NCI-H510A treated with DMSO at 0.1 percent for 48 hours (cell line): ENCODE results near the gene DZIP1L.

ENCODE experiments used
- DNase-seq: peaks from one replicate; lab custom pipeline; 2025; lab: John Stamatoyannopoulos, UW

DZIP1L gene

DNA sequence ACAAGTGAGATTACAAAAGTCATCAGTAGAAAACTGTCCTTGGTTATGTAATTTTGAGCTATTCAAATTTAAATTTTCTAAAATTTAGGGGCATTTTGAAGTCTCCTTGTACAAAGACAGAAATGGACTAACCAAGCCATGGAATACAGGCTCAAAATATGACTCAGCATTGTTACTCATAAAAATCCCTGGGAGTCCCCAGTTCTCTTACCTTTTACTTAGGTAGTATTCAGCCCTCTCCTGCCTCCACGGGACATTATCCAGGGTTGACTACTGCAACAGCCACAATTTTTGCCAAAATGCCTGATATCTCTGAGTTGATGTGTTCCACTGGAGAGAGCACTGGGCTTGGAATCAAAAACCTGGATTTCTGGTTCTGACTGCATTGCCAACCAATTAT is 80.5 kb downstream of the DZIP1L start:
- DNase-seq, result no peak

DNA sequence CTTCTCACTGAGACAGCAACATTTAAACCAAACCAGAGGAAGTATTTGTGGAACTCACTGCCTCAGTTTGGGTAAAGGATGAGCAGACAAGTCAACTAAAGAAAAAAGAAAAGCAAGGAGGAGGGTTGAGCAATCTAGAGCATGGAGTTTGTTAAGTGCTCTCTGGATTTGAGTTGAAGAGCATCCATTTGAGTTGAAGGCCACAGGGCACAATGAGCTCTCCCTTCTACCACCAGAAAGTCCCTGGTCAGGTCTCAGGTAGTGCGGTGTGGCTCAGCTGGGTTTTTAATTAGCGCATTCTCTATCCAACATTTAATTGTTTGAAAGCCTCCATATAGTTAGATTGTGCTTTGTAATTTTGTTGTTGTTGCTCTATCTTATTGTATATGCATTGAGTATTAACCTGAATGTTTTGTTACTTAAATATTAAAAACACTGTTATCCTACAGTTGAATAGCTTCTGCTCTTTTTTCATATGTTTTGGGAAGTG is 82.2 kb downstream of the DZIP1L start:
- no peak for DNase-seq

DNA sequence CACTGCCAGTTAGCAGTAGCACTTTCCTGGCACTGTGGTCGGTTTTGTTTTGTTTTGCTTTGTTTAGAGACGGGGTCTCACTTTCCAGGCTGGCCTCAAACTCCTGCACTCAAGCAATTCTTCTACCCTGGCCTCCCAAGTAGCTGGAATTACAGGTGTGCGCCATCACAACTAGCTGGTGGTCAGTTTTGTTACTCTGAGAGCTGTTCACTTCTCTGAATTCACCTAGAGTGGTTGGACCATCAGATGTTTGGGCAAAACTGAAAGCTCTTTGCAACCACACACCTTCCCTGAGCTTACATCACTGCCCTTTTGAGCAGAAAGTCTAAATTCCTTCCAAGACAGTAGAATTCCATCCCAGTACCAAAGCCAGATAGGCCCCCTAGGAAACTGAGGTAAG is 82.8 kb downstream of the DZIP1L start:
- no peak for DNase-seq

DNA sequence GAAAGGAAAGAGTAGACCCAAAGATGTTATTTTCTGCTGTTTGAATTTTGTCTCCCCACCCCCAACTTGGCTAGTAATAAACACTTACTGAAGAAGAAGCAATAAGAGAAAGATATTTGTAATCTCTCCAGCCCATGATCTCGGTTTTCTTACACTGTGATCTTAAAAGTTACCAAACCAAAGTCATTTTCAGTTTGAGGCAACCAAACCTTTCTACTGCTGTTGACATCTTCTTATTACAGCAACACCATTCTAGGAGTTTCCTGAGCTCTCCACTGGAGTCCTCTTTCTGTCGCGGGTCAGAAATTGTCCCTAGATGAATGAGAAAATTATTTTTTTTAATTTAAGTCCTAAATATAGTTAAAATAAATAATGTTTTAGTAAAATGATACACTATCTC is 83.9 kb downstream of the DZIP1L start:
- DNase-seq, result no peak

DNA sequence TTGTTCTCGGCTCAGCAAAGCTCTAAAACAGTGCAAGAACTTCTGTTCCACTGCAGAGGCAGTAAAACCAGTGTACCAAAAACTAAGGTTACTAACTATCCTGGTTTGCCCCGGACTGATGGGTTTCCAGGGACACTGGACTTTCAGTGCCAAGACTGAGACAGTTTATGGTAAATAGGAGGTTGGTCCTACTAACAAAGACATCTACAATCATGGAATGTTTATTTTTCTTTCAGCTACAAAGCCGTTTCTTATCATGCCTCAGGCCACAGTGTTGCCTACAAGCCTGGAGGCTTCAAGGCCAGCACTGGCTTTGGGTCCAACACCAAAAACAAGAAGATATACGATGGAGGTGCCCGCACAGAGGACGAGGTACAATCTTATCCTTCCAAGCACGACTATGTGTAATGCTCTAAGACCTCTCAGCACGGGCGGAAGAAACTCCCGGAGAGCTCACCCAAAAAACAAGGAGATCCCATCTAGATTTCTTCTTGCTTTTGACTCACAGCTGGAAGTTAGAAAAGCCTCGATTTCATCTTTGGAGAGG is 84.6 kb downstream of the DZIP1L start:
- DNase-seq, result no peak

DNA sequence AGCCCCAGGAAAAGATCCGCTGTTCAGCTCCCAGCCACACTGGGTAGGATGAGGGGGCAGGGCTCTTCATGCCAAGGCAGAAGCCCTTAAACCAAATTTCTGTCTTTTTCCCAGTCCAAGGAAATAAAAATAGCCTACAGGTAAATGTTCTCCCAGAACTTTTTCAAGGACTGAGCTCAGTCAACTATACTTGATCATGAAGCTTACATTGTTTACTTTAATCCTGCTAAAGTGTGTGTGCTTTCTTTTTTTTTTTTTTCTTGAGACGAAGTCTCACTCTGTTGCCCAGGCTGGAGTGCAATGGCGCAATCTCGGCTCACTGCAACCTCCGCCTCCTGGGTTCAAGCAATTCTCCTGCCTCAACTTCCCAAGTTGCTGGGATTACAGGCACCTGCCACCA is 87.6 kb downstream of the DZIP1L start:
- DNase-seq, result no peak

DNA sequence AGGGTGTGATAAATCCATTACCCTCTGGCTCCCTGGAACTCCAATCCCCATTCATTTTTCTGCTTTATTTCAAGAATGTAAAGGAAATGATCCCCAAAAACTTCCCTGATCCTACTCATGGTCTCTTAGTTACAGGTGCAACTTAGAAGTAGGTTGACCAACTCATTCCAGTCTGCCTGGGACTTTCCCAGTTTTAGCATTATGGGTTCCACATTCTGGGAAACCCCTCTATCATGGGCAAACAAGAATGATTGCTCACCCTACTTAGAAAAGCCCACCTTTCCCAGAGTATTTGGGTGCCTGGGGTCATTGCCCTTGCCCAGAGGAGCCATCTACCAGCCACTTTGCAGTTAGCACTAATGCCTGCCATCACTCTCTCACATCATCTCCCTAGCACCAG is 89.9 kb downstream of the DZIP1L start:
- DNase-seq, result no peak

DNA sequence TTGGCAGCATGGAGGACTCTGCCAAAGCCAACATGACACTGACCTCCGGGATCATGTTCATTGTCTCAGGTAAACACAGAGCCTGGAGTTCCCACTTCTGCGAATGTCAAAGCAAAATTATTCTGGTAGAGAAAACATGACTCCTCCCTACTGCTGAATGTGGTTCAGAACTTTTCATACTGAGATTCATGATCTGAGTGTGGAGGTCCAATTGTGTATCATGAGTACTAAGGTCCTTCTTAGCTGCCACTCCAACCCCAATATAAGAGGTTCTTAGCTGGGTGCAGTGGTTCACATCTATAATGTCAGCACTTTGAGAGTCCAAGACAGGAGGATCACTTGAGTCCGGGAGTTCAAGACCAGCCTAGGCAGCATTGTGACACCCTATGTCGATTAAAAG is 91.7 kb downstream of the DZIP1L start:
- DNase-seq, result no peak

DNA sequence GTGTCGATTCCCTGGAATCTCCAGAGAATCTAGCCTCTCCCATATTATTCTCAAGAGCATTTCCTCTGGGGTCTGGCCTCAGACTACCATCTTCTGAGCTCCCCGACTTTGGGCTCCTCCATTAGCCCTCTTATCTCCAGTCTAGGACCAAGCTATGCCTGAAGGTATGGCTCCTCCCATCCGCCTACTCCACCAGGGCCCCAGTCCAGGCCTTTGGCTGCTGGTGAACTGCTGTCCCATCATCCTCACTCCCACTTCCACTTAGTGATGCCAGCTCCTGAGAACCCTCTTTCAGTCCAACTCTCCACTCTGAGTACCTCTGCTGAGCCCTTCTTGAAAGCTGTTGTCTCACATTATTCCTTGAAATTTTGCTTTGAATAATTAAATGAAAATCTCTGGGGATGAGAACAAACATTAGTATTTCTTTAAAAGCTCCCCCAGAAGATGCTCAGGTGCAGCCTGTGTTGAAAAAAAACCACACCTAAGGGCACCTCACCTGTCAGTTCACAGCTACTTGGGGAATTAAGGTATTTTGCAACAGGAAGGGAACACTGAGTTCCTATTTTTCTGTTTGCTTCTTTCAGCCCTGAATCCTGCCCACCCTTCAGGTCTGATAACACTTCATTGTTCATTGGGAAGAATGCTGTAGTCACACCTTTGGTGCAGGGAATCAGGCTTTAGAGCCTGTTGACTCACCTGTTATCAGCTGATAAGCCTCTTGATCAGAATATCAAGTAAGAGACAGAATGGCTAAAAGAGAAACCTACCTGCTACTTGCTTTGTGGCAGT is 95.9 kb downstream of the DZIP1L start:
- DNase-seq, result no peak

DNA sequence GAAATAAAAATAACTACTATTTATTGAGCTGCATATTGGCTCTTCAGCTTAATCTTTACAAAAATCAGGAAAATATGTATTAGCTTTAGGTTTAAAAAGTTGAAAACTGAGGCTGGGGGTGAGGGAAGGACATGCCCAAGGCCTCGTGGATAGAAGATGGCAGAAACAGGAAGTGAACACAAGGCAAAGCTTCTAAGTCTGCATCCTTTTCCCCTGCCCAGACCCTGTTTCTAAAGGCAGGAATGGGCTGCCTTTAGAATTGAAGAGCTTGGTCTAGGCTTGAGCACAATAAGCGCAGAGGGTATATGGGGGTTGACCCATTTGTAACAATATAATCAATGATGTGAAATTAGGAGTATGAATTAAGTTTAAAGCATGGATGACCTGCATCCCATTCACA is 99.3 kb downstream of the DZIP1L start:
- no peak for DNase-seq

DNA sequence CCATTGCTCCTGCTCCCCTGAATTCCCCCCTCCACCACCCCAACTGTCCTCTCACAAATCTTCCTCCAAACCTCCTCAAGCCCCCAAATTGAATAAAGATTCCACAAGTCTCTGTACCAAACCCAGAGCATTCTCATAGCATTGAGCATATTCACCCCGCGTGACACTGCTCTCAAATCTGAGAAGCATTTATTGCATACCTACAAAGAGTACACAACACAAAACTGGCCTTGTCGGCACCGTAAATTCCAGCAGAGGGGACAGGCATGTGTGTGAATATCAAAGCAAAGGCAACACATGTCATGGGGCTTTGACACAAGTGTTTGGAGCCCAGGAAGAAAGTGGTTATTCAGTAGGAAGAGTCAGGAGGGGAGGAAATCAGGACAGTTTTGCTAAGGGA is 102.9 kb downstream of the DZIP1L start:
- DNase-seq, result no peak
